H1 (cell line): ENCODE measurements around the gene CDRT15L2. TPM values are rescaled to one million over a fixed set of nuclear protein-coding genes. Genes with fewer than 3 reads are reported as not detected.
A peak's percentile ranks its signal among the peaks of the same experiment; 100 is the strongest.
"Not testable (repeated sequence)": the region's sequence is repeated elsewhere in the genome, so short reads cannot be mapped to it uniquely, and the experiment has no call there.

Experiments used
- CTCF ChIA-PET: fragments of 300-600 bp; sonication (Branson Sonifier 250); formaldehyde crosslinking; loops from one replicate; lab custom pipeline; 2021; ENCODE audit not compliant: partially characterized antibody; lab: Charles Lee
- POLR2A ChIA-PET: fragments of 300-600 bp; sonication (Branson Sonifier 250); formaldehyde crosslinking; loops from one replicate; lab custom pipeline; 2021; ENCODE audit warnings: inconsistent platforms; ENCODE audit not compliant: partially characterized antibody; lab: Charles Lee
- DNase-seq, 2 experiments: peaks; one replicate each; pipeline versions ENCODE4 v3.0.0 to v3.0.0-alpha.2; 2010 to 2022; ENCODE audit warnings: low spot score in 2 of 2, low read depth in 1 of 2, mixed read lengths in 1 of 2
- FAIRE-seq: peaks from 2 replicates; lab custom pipeline; 2011; peaks lifted over from hg19 to GRCh38; lab: Jason Lieb, UNC
- H2AFZ ChIP-seq: 2 replicates; pipeline ENCODE4 v1.8.1; 2012; ENCODE audit warnings: low read length, inconsistent platforms
- H2AK5ac ChIP-seq: 2 replicates; pipeline ENCODE4 v1.6.1; 2013; ENCODE audit warnings: low read depth, low read length
- H2BK120ac ChIP-seq: replicated peaks from 2 replicates; pipeline ENCODE3; 2013; ENCODE audit warnings: low read depth, low read length, inconsistent platforms
- H2BK12ac ChIP-seq: 2 replicates; pipeline ENCODE4 v1.6.1; 2013; ENCODE audit warnings: low read depth, low read length
- H2BK15ac ChIP-seq: 2 replicates; pipeline ENCODE4 v1.6.1; 2013; ENCODE audit warnings: low read length
- H2BK20ac ChIP-seq: 2 replicates; pipeline ENCODE4 v1.6.1; 2013; ENCODE audit warnings: low read length
- H2BK5ac ChIP-seq: 2 replicates; pipeline ENCODE4 v1.6.1; 2013; ENCODE audit warnings: low read depth, low read length
- H3K14ac ChIP-seq: 2 replicates; pipeline ENCODE4 v1.6.1; 2013; ENCODE audit warnings: inconsistent platforms; ENCODE audit not compliant: insufficient read length
- H3K18ac ChIP-seq: 2 replicates; pipeline ENCODE4 v1.6.1; 2013; ENCODE audit warnings: low read length; ENCODE audit errors: extremely low read depth
- H3K23ac ChIP-seq: 2 replicates; pipeline ENCODE4 v1.6.1; 2013; ENCODE audit warnings: inconsistent platforms; ENCODE audit not compliant: insufficient read length
- H3K23me2 ChIP-seq: 2 replicates; pipeline ENCODE4 v1.6.1; 2013; ENCODE audit warnings: low read depth, low read length
- H3K27ac ChIP-seq: 2 replicates; pipeline ENCODE4 v1.6.1; 2011; ENCODE audit warnings: low read depth, low read length, inconsistent platforms
- H3K27me3 ChIP-seq, 4 experiments: replicated peaks in 1 of 4; 1 replicate in 1 of 4; 2 replicates in 3 of 4; pipeline versions ENCODE4 v1.6.1 to v1.8.1; 2011 to 2013; ENCODE audit warnings: low read length in 3 of 4, mild to moderate bottlenecking in 3 of 4, inconsistent platforms in 2 of 4, mixed read lengths in 2 of 4, moderate library complexity in 1 of 4; ENCODE audit not compliant: control insufficient read depth in 3 of 4, insufficient read depth in 3 of 4; ENCODE audit errors: extremely low read depth in 1 of 4
- H3K36me3 ChIP-seq, 4 experiments: 2 replicates each; pipeline versions ENCODE4 v1.6.1 to v1.8.1; 2011 to 2013; ENCODE audit warnings: mild to moderate bottlenecking in 4 of 4, low read length in 3 of 4, moderate library complexity in 2 of 4, control low read depth in 1 of 4, inconsistent platforms in 1 of 4; ENCODE audit not compliant: insufficient read depth in 4 of 4, control insufficient read depth in 2 of 4
- H3K4ac ChIP-seq: replicated peaks from 2 replicates; pipeline ENCODE3; 2013; ENCODE audit warnings: low read length, low read depth, mixed read lengths, inconsistent platforms; ENCODE audit not compliant: insufficient read length
- H3K4me1 ChIP-seq, 4 experiments: replicated peaks in 1 of 4; 1 replicate in 1 of 4; 2 replicates in 3 of 4; pipeline versions ENCODE4 v1.6.1 to v1.8.1; 2011 to 2013; ENCODE audit warnings: low read length in 3 of 4, inconsistent platforms in 2 of 4, mixed read lengths in 1 of 4; ENCODE audit not compliant: insufficient read depth in 4 of 4, control insufficient read depth in 3 of 4
- H3K4me2 ChIP-seq, 2 experiments: 2 replicates each; pipeline versions ENCODE4 v1.6.1 to v1.8.1; 2011 to 2013; ENCODE audit warnings: low read depth in 2 of 2, low read length in 2 of 2, control low read depth in 1 of 2, inconsistent platforms in 1 of 2, mild to moderate bottlenecking in 1 of 2; ENCODE audit not compliant: insufficient read depth in 1 of 2
- H3K4me3 ChIP-seq, 4 experiments: fragments of 200-600, 300-600 bp in 1 of 4; sonication (generic), shearing (Covaris generic), sonication (Bioruptor Twin) in 1 of 4; 2 replicates each; pipeline versions ENCODE4 v1.5.1 to v1.8.1; 2011 to 2016; ENCODE audit warnings: low read length in 4 of 4, low read depth in 3 of 4, control low read depth in 2 of 4, inconsistent platforms in 2 of 4, mild to moderate bottlenecking in 2 of 4, mixed read lengths in 1 of 4, moderate library complexity in 1 of 4; ENCODE audit not compliant: insufficient read depth in 2 of 4; ENCODE audit errors: extremely low read depth in 1 of 4
- H3K56ac ChIP-seq: replicated peaks from 2 replicates; pipeline ENCODE3; 2013; ENCODE audit warnings: low read depth, mild to moderate bottlenecking, mixed read lengths, low read length, inconsistent platforms; ENCODE audit not compliant: insufficient read length
- H3K79me1 ChIP-seq: 2 replicates; pipeline ENCODE4 v1.6.1; 2013; ENCODE audit warnings: low read depth, low read length, control low read depth
- H3K79me2 ChIP-seq, 2 experiments: 2 replicates each; pipeline versions ENCODE4 v1.6.1 to v1.8.1; 2012 to 2013; ENCODE audit warnings: low read length in 2 of 2, mild to moderate bottlenecking in 2 of 2, inconsistent platforms in 1 of 2; ENCODE audit not compliant: insufficient read depth in 2 of 2, control insufficient read depth in 1 of 2
- H3K9ac ChIP-seq, 4 experiments: replicated peaks in 1 of 4; 1 replicate in 1 of 4; 2 replicates in 3 of 4; pipeline versions ENCODE4 v1.6.1 to v1.8.1; 2011 to 2013; ENCODE audit warnings: low read depth in 3 of 4, low read length in 3 of 4, control low read depth in 2 of 4, mild to moderate bottlenecking in 2 of 4, moderate library complexity in 2 of 4, inconsistent platforms in 1 of 4; ENCODE audit errors: extremely low read depth in 1 of 4
- H3K9me3 ChIP-seq, 2 experiments: 2 replicates each; pipeline versions ENCODE4 v1.6.1 to v1.8.1; 2012 to 2013; ENCODE audit warnings: mild to moderate bottlenecking in 2 of 2, moderate library complexity in 2 of 2, control low read depth in 1 of 2, inconsistent platforms in 1 of 2, low read depth in 1 of 2, low read length in 1 of 2, mixed read lengths in 1 of 2; ENCODE audit not compliant: insufficient read depth in 2 of 2
- H4K20me1 ChIP-seq, 2 experiments: replicated peaks in 1 of 2; 2 replicates each; pipeline versions ENCODE3 to v1.8.1; 2011 to 2013; ENCODE audit warnings: inconsistent platforms in 2 of 2, low read length in 2 of 2, mild to moderate bottlenecking in 1 of 2; ENCODE audit not compliant: insufficient read depth in 2 of 2, control insufficient read depth in 1 of 2
- H4K5ac ChIP-seq: 2 replicates; pipeline ENCODE4 v1.6.1; 2013; ENCODE audit warnings: low read length, low read depth, mixed read lengths, inconsistent platforms; ENCODE audit not compliant: insufficient read length
- H4K8ac ChIP-seq: 2 replicates; pipeline ENCODE4 v1.8.0; 2013; ENCODE audit warnings: mild to moderate bottlenecking, moderate library complexity, low read length, inconsistent platforms; ENCODE audit not compliant: insufficient read depth; ENCODE audit errors: extremely low read depth
- H4K91ac ChIP-seq: replicated peaks from 2 replicates; pipeline ENCODE3; 2013; ENCODE audit warnings: low read length, mixed read lengths, inconsistent platforms; ENCODE audit not compliant: insufficient read length
- WGBS, 2 experiments: shearing (Covaris generic) in 1 of 2; methylation state at CpG; one replicate each; pipeline versions ENCODE4 v1.1.6 to v1.1.7; 2013 to 2015; ENCODE audit warnings: low lambda C conversion rate in 2 of 2, mixed read lengths in 2 of 2, inconsistent platforms in 1 of 2, low coverage in 1 of 2, missing lambda C conversion rate in 1 of 2; ENCODE audit not compliant: insufficient replicate concordance in 2 of 2, insufficient coverage in 1 of 2, insufficient read length in 1 of 2; ENCODE audit errors: extremely low coverage in 1 of 2, missing lambda C conversion rate in 1 of 2; 5-methylcytosine and 5-hydroxymethylcytosine counted together
- polyA plus RNA-seq, 7 experiments: library from polyadenylated mRNA; depleted of rRNA in 3 of 7; stranded (reverse) in 5 of 7; unstranded in 2 of 7; fragments of >200 nt in 5 of 7; fragments of 200-250 nt in 2 of 7; gene quantifications; 1 replicate in 5 of 7; 2 replicates in 1 of 7; 4 replicates in 1 of 7; pipeline versions ENCODE4 v1.2.1 to v1.2.3, GENCODE V29; 2011 to 2013; ENCODE audit warnings: missing spikeins in 2 of 7, mixed read lengths in 2 of 7
- total RNA-seq: library from RNA; stranded (reverse); fragmentation: NEBNext Ultra II Directional; extraction: Animal tissue kit (Norgen Biotek cat#: 25700); gene quantifications from 2 replicates; pipeline ENCODE4 v1.2.1, GENCODE V29; 2021

Gene CDRT15L2
- total and polyA plus RNA-seq, 2 of the 8 experiments (the other 6 are each of a cell fraction or from before 2014, with no cell fraction given), result not detected

- peak overlapping the region; percentile 21 to 57 (median 30); a peak in 6 of 8 replicates for H3K4me3 ChIP-seq
- H3K9me3 ChIP-seq, H3K9ac ChIP-seq: not testable (repeated sequence)
Measured at GRCh38 chr17:20589454-20589810, 9.9 kb downstream of the CDRT15L2 start.

GRCh38 chr17:20591040-20591439, 11.5 kb downstream of the CDRT15L2 start:
- H3K79me2 ChIP-seq, H2AFZ ChIP-seq, H3K18ac ChIP-seq, H2BK15ac ChIP-seq, H3K14ac ChIP-seq, H3K27me3 ChIP-seq, H2BK12ac ChIP-seq, DNase-seq, H3K56ac ChIP-seq, H4K20me1 ChIP-seq, H3K4me1 ChIP-seq, H3K23ac ChIP-seq, H4K5ac ChIP-seq, H4K91ac ChIP-seq, H2BK5ac ChIP-seq, H3K4ac ChIP-seq, H3K23me2 ChIP-seq, POLR2A ChIA-PET, H2AK5ac ChIP-seq, H2BK120ac ChIP-seq, CTCF ChIA-PET, H3K79me1 ChIP-seq, H3K4me3 ChIP-seq, FAIRE-seq, H3K4me2 ChIP-seq, H3K36me3 ChIP-seq, H3K9ac ChIP-seq, H4K8ac ChIP-seq, H2BK20ac ChIP-seq, H3K27ac ChIP-seq, H3K9me3 ChIP-seq: not testable (repeated sequence)
- 94% methylated on average over 2 of the region's 4 CpGs; no CpG with 5 or more reads in 1 of the 2 experiments for WGBS, 2 experiments

More at GRCh38 chr17:20589454-20589810, 9.9 kb downstream of the CDRT15L2 start:
- H4K20me1 ChIP-seq, POLR2A ChIA-PET, H2BK15ac ChIP-seq, H4K8ac ChIP-seq, H3K4me1 ChIP-seq, H3K14ac ChIP-seq, H2BK20ac ChIP-seq, H3K36me3 ChIP-seq, H3K79me1 ChIP-seq, H2AFZ ChIP-seq, H4K5ac ChIP-seq, H3K56ac ChIP-seq, H3K27me3 ChIP-seq, H3K23ac ChIP-seq, H3K18ac ChIP-seq, H3K23me2 ChIP-seq, H3K4ac ChIP-seq, H2BK120ac ChIP-seq, H2BK5ac ChIP-seq, H3K79me2 ChIP-seq, H4K91ac ChIP-seq, H2AK5ac ChIP-seq, H2BK12ac ChIP-seq, CTCF ChIA-PET, H3K27ac ChIP-seq, FAIRE-seq: not testable (repeated sequence)
- DNase-seq, result peak in 1 of 2 experiments; percentile 65
- 87% methylated on average over 13 of the region's 17 CpGs; no CpG with 5 or more reads in 1 of the 2 experiments for WGBS, 2 experiments
- H3K4me2 ChIP-seq, result peak overlapping the region; percentile 37 to 62; a peak in 3 of 4 replicates
